ENCODE measurements around the gene DENND1A.

The DENND1A gene

GRCh38 chr9:123717581-123718175, 212.2 kb downstream of the DENND1A start:
- DNase-seq = no peak

GRCh38 chr9:123716339-123716945, 213.5 kb downstream of the DENND1A start:
- no peak for DNase-seq

- no peak for DNase-seq
Observed at GRCh38 chr9:123715258-123715657, 214.7 kb downstream of the DENND1A start.

GRCh38 chr9:123713282-123713681, 216.6 kb downstream of the DENND1A start:
- DNase-seq = no peak

GRCh38 chr9:123712399-123712798, 217.5 kb downstream of the DENND1A start:
- no peak for DNase-seq

GRCh38 chr9:123710299-123710698, 219.6 kb downstream of the DENND1A start:
- no peak for DNase-seq

GRCh38 chr9:123702483-123702882, 227.4 kb downstream of the DENND1A start:
- DNase-seq = no peak

GRCh38 chr9:123697686-123698085, 232.2 kb downstream of the DENND1A start:
- no peak for DNase-seq

- no peak for DNase-seq
Observed at GRCh38 chr9:123696476-123696875, 233.4 kb downstream of the DENND1A start.

GRCh38 chr9:123695386-123695785, 234.5 kb downstream of the DENND1A start:
- no peak for DNase-seq

GRCh38 chr9:123691765-123692303, 238.1 kb downstream of the DENND1A start:
- DNase-seq = no peak

GRCh38 chr9:123689701-123690428, 240.1 kb downstream of the DENND1A start:
- no peak for DNase-seq

GRCh38 chr9:123687246-123687751, 242.6 kb downstream of the DENND1A start:
- no peak for DNase-seq

- no peak for DNase-seq
Observed at GRCh38 chr9:123686829-123687192, 243.1 kb downstream of the DENND1A start.

- peak; percentile 41 for DNase-seq
Observed at GRCh38 chr9:123686131-123686828, 243.6 kb downstream of the DENND1A start.

GRCh38 chr9:123685489-123686083, 244.3 kb downstream of the DENND1A start:
- no peak for DNase-seq

- no peak for DNase-seq
Observed at GRCh38 chr9:123684393-123685149, 245.4 kb downstream of the DENND1A start.

GRCh38 chr9:123682746-123683145, 247.2 kb downstream of the DENND1A start:
- no peak for DNase-seq

GRCh38 chr9:123680352-123680751, 249.6 kb downstream of the DENND1A start:
- DNase-seq = no peak

GRCh38 chr9:123679330-123679987, 250.5 kb downstream of the DENND1A start:
- peak; percentile 34 for DNase-seq

GRCh38 chr9:123678878-123679329, 251.0 kb downstream of the DENND1A start:
- DNase-seq = no peak

All from right hindlimb (tissue), 1 donor.